Measurements from ENCODE around the gene CFAP100. TPM values are rescaled to one million over a fixed set of nuclear protein-coding genes. Genes with fewer than 3 reads are reported as not detected.

Gene CFAP100
- polyA plus RNA-seq, 1 experiment, result not detected

- no peaks in the 10 kb centered on the region for H3K27me3 ChIP-seq (ENCODE audit: control insufficient read depth, insufficient read depth, low read length)
- H3K27ac ChIP-seq (ENCODE audit: low read depth, low read length), result no peak overlapping the region
- no peak for TF ChIP-seq CTCF (IDR thresholded peaks at IDR 0.05; ENCODE audit: low read depth, low read length)
- DNase-seq (ENCODE audit: low read depth, low spot score), result no peak
- H3K4me3 ChIP-seq (ENCODE audit: low read depth, low read length), result no peak overlapping the region
- ChIA-PET CTCF (interaction anchor here (0.7 kb wide), 1 partner anchor 196 kb away, joined by 3 read pairs; no protein-coding TSS in a partner anchor), POLR2A (no interaction called here)
- no peaks in the 10 kb centered on the region; the same call in 1 of the 2 replicates for H3K9me3 ChIP-seq (ENCODE audit: control insufficient read depth, insufficient read depth, low read length)
Observed at GRCh38 chr3:126442094-126442855, 47.6 kb downstream of the CFAP100 start.

GRCh38 chr3:126442856-126443242 lies 48.1 kb downstream of the CFAP100 start:
- POLR2A ChIA-PET, result no interaction called here
- CTCF ChIA-PET, result interaction anchor here (0.7 kb wide), 1 partner anchor 197 kb away, joined by 3 read pairs; no protein-coding TSS in a partner anchor

GRCh38 chr3:126445506-126445905 lies 50.8 kb downstream of the CFAP100 start:
- no peaks in the 10 kb centered on the region for H3K27me3 ChIP-seq (ENCODE audit: control insufficient read depth, insufficient read depth, low read length)
- ChIA-PET POLR2A (no interaction called here), CTCF (no interaction called here)
- no peak for DNase-seq (ENCODE audit: low read depth, low spot score)
- no peak for TF ChIP-seq CTCF (IDR thresholded peaks at IDR 0.05; ENCODE audit: low read depth, low read length)
- no peak overlapping the region for H3K27ac ChIP-seq (ENCODE audit: low read depth, low read length)
- H3K9me3 ChIP-seq (ENCODE audit: control insufficient read depth, insufficient read depth, low read length), result no peaks in the 10 kb centered on the region; the same call in 1 of the 2 replicates
- no peak overlapping the region for H3K4me3 ChIP-seq (ENCODE audit: low read depth, low read length)

More at GRCh38 chr3:126442856-126443242, 48.1 kb downstream of the CFAP100 start:
- Histone ChIP-seq H3K27me3 (ENCODE audit: control insufficient read depth, insufficient read depth, low read length) (no peaks in the 10 kb centered on the region), H3K9me3 (ENCODE audit: control insufficient read depth, insufficient read depth, low read length) (no peaks in the 10 kb centered on the region; the same call in 1 of the 2 replicates), H3K4me3 (ENCODE audit: low read depth, low read length) (no peak overlapping the region), H3K27ac (ENCODE audit: low read depth, low read length) (no peak overlapping the region)
- no peak for TF ChIP-seq CTCF (IDR thresholded peaks at IDR 0.05; ENCODE audit: low read depth, low read length)
- no peak for DNase-seq (ENCODE audit: low read depth, low spot score)

GRCh38 chr3:126446301-126446700 lies 51.6 kb downstream of the CFAP100 start:
- TF ChIP-seq CTCF (IDR thresholded peaks at IDR 0.05; ENCODE audit: low read depth, low read length), result no peak
- Histone ChIP-seq H3K27ac (ENCODE audit: low read depth, low read length) (no peak overlapping the region), H3K4me3 (ENCODE audit: low read depth, low read length) (no peak overlapping the region), H3K9me3 (ENCODE audit: control insufficient read depth, insufficient read depth, low read length) (no peaks in the 10 kb centered on the region; the same call in 1 of the 2 replicates), H3K27me3 (ENCODE audit: control insufficient read depth, insufficient read depth, low read length) (no peaks in the 10 kb centered on the region)
- CTCF ChIA-PET, result interaction anchor here (0.5 to 1.1 kb wide), 2 partner anchors 17 to 200 kb away, joined by 3 to 4 read pairs; no protein-coding TSS in a partner anchor
- no peak for DNase-seq (ENCODE audit: low read depth, low spot score)
- POLR2A ChIA-PET, result no interaction called here

- no peak overlapping the region for H3K27ac ChIP-seq (ENCODE audit: low read depth, low read length)
- no peaks in the 10 kb centered on the region for H3K27me3 ChIP-seq (ENCODE audit: control insufficient read depth, insufficient read depth, low read length)
- CTCF ChIA-PET, result interaction anchor here (0.5 to 1.2 kb wide), 3 partner anchors 18 to 200 kb away, joined by 3 to 4 read pairs (median 3); no protein-coding TSS in a partner anchor
- no peaks in the 10 kb centered on the region; the same call in 1 of the 2 replicates for H3K9me3 ChIP-seq (ENCODE audit: control insufficient read depth, insufficient read depth, low read length)
- POLR2A ChIA-PET, result no interaction called here
- no peak for TF ChIP-seq CTCF (IDR thresholded peaks at IDR 0.05; ENCODE audit: low read depth, low read length)
- no peak overlapping the region for H3K4me3 ChIP-seq (ENCODE audit: low read depth, low read length)
- no peak for DNase-seq (ENCODE audit: low read depth, low spot score)
Observed at GRCh38 chr3:126446791-126447190, 52.1 kb downstream of the CFAP100 start.

Measured in AG04450 (cell line).